Tibial artery (tissue), 4 donors: ENCODE measurements around the gene SUPV3L1.

Source experiments
- DNase-seq, 2 donors: peaks; one replicate each; pipeline ENCODE4 v3.0.0-alpha.2; 2019
- H3K27ac ChIP-seq, 2 donors: fragments of 200-600 bp; sonication (generic) in 1 of 2; 1 replicate in 1 of 2; 2 replicates in 1 of 2; pipeline ENCODE4 v1.5.1; 2018 to 2019; ENCODE audit warnings: mild to moderate bottlenecking in 1 of 2
- H3K27me3 ChIP-seq, 2 donors: fragments of 200-600 bp; sonication (generic) in 1 of 2; one replicate each; pipeline versions ENCODE4 v1.5.1 to v1.6.0; 2016 to 2019
- H3K36me3 ChIP-seq, 3 donors: fragments of 200-600 bp; sonication (generic) in 2 of 3; one replicate each; pipeline ENCODE4 v1.5.1; 2016 to 2019; ENCODE audit warnings: mild to moderate bottlenecking in 2 of 3
- H3K4me1 ChIP-seq, 4 donors: fragments of 200-600 bp; sonication (generic) in 2 of 4; 1 replicate in 3 of 4; 2 replicates in 1 of 4; pipeline ENCODE4 v1.5.1; 2016 to 2019
- H3K4me3 ChIP-seq, 2 donors: fragments of 200-600 bp; sonication (generic) in 1 of 2; 1 replicate in 1 of 2; 2 replicates in 1 of 2; pipeline ENCODE4 v1.5.1; 2018 to 2019; ENCODE audit warnings: mild to moderate bottlenecking in 2 of 2
- H3K9me3 ChIP-seq, 3 donors: fragments of 200-600 bp; sonication (generic) in 1 of 3; one replicate each; pipeline ENCODE4 v1.5.1; 2016 to 2019
- intact Hi-C: fragments of 100-400 bp; cut with DNase I; formaldehyde crosslinking; loops from one replicate; pipeline ENCODE4 v1.15.0; 2023; ENCODE audit warnings: low total_unique reads
- TF ChIP-seq, protein P1 (sequence below), 2 experiments: fragments of 200-600 bp in 1 of 2; fragments of 450-650 bp in 1 of 2; IDR thresholded peaks; one replicate each; pipeline ENCODE4 v1.5.1; 2017 to 2019; ENCODE audit warnings: antibody characterized with exemption in 2 of 2, mild to moderate bottlenecking in 1 of 2, moderate library complexity in 1 of 2

SUPV3L1 gene

DNA sequence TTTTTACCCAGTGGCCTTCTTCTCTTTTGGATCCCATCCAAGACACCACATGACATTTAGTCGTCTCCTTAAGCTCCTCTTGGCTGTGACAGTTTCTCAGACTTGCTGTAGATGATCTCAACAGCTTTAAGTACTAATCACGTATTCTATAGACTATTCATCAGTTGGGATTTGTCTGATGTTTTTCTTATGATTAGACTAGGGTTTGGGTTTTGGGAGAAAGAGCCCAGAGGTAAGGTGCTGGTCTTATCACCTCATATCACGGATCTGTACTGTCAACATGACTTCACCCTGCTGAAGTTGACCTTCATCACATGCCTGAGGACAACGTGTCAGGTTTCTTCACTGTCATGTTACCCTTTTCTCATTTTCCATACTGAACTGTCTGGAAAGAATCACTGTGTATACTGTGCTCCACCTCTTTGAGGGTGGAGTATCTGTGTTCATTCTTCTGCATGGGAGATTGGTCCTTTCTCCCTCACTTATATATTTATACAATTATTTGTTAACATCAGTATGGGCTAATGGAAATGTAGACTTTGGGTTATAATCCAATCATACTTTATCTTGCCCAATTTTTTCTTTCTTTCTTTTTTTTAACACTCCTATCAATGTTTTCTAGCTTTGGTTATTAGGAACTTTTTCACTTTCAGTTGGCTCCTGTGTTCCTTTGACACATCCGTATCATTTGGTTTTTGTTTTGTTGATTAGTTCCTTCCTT lies 33.7 kb downstream of the SUPV3L1 start:
- intact Hi-C loops = no loop called here
- DNase-seq = no peak
- Histone ChIP-seq H3K9me3 (no peaks in the 10 kb centered on the region), H3K27me3 (peaks cover 0 to 5% of the 10 kb centered on the region in 2 donors), H3K36me3 (peaks cover 1 to 10% (median 2%) of the 10 kb centered on the region in 3 donors), H3K4me1 (no peaks in the 10 kb centered on the region), H3K4me3 (no peak overlapping the region), H3K27ac (no peak overlapping the region)
- TF ChIP-seq, protein P1, sequence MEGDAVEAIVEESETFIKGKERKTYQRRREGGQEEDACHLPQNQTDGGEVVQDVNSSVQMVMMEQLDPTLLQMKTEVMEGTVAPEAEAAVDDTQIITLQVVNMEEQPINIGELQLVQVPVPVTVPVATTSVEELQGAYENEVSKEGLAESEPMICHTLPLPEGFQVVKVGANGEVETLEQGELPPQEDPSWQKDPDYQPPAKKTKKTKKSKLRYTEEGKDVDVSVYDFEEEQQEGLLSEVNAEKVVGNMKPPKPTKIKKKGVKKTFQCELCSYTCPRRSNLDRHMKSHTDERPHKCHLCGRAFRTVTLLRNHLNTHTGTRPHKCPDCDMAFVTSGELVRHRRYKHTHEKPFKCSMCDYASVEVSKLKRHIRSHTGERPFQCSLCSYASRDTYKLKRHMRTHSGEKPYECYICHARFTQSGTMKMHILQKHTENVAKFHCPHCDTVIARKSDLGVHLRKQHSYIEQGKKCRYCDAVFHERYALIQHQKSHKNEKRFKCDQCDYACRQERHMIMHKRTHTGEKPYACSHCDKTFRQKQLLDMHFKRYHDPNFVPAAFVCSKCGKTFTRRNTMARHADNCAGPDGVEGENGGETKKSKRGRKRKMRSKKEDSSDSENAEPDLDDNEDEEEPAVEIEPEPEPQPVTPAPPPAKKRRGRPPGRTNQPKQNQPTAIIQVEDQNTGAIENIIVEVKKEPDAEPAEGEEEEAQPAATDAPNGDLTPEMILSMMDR (IDR thresholded peaks at IDR 0.05) = no peak

DNA sequence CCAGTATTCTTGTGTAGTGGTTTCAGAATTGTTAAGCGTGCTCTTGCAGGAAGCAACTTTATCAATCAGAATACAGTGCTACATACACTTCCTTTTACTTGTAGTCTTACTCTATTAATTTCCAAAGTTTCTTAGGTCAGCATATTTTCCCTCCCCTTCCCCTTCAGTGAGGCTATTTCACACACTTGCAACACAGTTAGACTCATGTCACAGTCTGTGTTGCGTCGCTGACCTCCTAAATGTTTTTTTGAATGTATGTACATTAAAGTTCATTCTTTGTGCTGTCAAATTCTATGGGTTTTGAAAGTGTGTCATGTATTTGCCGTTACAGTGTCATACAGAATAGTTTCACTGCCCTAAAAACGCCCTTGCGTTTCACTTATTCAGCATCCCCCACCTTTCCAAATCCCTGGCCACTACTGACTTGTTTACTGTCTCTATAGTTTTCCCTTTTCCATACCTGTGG lies 34.7 kb downstream of the SUPV3L1 start:
- Histone ChIP-seq H3K9me3 (no peaks in the 10 kb centered on the region), H3K4me3 (no peak overlapping the region), H3K36me3 (peaks cover 0 to under 1% (median 0%) of the 10 kb centered on the region in 3 donors), H3K4me1 (no peaks in the 10 kb centered on the region), H3K27me3 (peaks cover 0 to 13% of the 10 kb centered on the region in 2 donors), H3K27ac (no peak overlapping the region)
- intact Hi-C loops = no loop called here
- TF ChIP-seq, protein P1 (IDR thresholded peaks at IDR 0.05) = no peak
- DNase-seq = no peak

DNA sequence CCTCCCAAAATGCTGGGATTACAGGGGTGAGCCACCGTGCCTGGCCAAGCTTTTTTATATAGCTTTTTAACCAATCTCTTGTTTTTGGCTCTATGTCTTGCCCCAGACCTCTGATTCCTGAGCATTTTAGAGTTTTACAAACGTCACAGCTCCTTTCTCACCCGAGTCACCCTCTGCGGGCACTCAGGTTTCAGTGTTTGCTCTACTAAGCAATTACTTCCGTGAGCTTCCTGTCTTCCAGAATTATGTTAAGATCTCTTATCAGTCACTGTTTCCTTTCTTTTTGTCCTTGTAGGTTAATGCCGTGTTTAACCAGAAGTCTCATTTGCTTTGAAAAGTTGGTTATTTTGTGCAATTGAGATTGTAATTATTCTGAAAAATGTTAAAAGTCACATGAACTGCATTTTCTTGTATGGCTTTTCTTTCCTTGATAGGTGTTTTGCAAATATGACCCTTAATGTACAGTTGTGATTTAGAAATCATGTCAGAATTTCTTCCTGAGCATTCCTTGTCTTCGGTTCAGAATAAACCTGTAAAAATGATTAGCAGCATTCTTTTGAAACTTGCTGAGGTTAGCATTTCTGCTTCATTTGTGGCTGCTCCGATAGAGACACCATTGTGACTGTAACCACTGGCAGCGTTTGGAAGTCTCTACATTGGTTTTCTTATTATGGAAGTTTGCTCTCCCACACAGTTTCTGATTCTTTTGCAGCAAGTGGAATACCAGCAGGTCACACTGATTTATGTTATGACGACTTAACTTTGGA lies 35.6 kb downstream of the SUPV3L1 start:
- intact Hi-C loops = no loop called here

DNA sequence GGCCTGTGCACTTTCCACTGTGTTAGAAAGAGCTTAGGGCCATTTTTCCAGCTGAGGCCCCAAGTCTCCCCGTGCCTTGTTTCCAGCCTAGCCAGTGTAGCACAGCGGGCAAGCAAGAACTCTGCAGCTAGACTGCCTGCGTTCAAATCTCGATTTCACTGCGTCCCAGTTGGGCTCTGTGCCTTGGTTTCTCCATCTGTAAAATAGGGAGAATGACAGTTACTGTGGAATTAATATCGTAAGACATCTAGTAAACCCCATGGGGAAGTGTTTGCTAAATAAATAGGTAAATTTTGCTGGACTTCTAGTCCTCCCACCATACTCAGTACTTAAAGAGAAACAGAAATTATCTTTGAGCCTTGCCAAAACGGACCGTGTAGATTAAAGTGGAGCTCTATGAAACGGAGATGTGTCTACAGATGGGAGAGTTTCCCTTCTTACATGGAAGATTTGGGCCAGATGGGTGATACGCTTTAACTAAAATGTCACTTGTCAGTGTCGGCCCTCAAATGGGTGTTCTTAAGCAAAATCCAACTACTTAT lies 36.6 kb downstream of the SUPV3L1 start:
- H3K36me3 ChIP-seq = no peaks in the 10 kb centered on the region
- H3K27me3 ChIP-seq = peaks cover 0 to 22% of the 10 kb centered on the region in 2 donors
- H3K9me3 ChIP-seq = no peaks in the 10 kb centered on the region
- no peaks in the 10 kb centered on the region for H3K4me1 ChIP-seq
- H3K4me3 ChIP-seq = no peak overlapping the region
- TF ChIP-seq, protein P1 (IDR thresholded peaks at IDR 0.05) = no peak
- no peak overlapping the region for H3K27ac ChIP-seq
- DNase-seq = no peak
- intact Hi-C loops = no loop called here

More for the DNA sequence above, 35.6 kb downstream of the SUPV3L1 start:
- no peaks in the 10 kb centered on the region for H3K36me3 ChIP-seq
- H3K9me3 ChIP-seq = no peaks in the 10 kb centered on the region
- TF ChIP-seq, protein P1 (IDR thresholded peaks at IDR 0.05) = no peak
- H3K27ac ChIP-seq = no peak overlapping the region
- no peak overlapping the region for H3K4me3 ChIP-seq
- H3K4me1 ChIP-seq = no peaks in the 10 kb centered on the region
- peaks cover 0 to 20% of the 10 kb centered on the region in 2 donors for H3K27me3 ChIP-seq
- DNase-seq = no peak

DNA sequence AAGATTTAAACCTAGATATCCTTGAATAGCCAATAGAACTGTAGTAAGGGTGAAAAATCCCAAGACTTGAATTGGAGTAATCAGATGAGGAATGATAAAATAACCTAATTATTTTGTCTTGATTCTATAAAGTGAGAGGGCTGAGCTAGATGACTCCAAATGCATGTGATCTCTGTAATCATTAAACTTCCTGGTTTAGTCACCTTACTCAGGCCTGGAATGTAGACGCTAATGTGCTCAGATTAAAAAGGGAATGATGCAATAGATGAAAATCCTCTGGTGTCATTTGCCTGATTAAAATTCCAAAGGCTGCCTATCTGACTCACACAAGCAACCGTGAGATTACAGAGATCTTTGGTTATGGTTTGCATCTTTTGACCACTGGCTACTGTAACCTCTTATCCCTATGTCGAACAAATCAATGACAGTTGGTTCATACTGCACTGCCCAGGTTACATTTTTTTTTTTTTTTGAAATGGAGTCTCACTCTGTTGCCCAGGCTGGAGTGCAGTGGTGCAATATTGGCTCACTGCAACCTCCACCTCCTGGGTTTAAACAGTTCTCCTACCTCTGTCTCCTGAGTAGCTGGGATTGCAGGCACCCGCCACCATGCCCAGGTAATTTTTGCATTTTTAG lies 37.2 kb downstream of the SUPV3L1 start:
- DNase-seq = no peak
- intact Hi-C loops = no loop called here
- no peak overlapping the region for H3K4me3 ChIP-seq
- no peaks in the 10 kb centered on the region for H3K36me3 ChIP-seq
- no peaks in the 10 kb centered on the region for H3K4me1 ChIP-seq
- peaks cover 0 to 22% of the 10 kb centered on the region in 2 donors for H3K27me3 ChIP-seq
- no peaks in the 10 kb centered on the region for H3K9me3 ChIP-seq
- TF ChIP-seq, protein P1 (IDR thresholded peaks at IDR 0.05) = no peak
- H3K27ac ChIP-seq = no peak overlapping the region
